Gastroesophageal sphincter (tissue), 3 donors: ENCODE measurements around the gene CREB3.

ENCODE experiments used
- CTCF ChIP-seq, 4 experiments: fragments of 200-600 bp in 2 of 4; fragments of 450-650 bp in 2 of 4; sonication (generic) in 1 of 4; IDR thresholded peaks; one replicate each; pipeline ENCODE4 v1.5.1; 2017 to 2019; ENCODE audit warnings: antibody characterized with exemption in 4 of 4, mild to moderate bottlenecking in 2 of 4, moderate library complexity in 2 of 4
- EP300 ChIP-seq: sonication (generic); formaldehyde crosslinking; IDR thresholded peaks from one replicate; pipeline ENCODE4 v1.6.1; 2017; ENCODE audit warnings: antibody characterized with exemption, mild to moderate bottlenecking
- POLR2A ChIP-seq, 2 donors: fragments of 450-650 bp; IDR thresholded peaks; one replicate each; pipeline ENCODE4 v1.6.1; 2017; ENCODE audit warnings: antibody characterized with exemption in 2 of 2, mild to moderate bottlenecking in 2 of 2, moderate library complexity in 1 of 2
- POLR2AphosphoS5 ChIP-seq: sonication (generic); formaldehyde crosslinking; IDR thresholded peaks from one replicate; pipeline ENCODE4 v1.6.1; 2017; ENCODE audit warnings: antibody characterized with exemption

GRCh38 chr9:35698231-35698630 is 34.2 kb upstream of the CREB3 start:
- TF ChIP-seq CTCF (IDR thresholded peaks at IDR 0.05) (no peak), POLR2AphosphoS5 (no peak), POLR2A (IDR thresholded peaks at IDR 0.05) (no peak), EP300 (no peak)
